ENCODE measurements around the gene CELF5.

DNA sequence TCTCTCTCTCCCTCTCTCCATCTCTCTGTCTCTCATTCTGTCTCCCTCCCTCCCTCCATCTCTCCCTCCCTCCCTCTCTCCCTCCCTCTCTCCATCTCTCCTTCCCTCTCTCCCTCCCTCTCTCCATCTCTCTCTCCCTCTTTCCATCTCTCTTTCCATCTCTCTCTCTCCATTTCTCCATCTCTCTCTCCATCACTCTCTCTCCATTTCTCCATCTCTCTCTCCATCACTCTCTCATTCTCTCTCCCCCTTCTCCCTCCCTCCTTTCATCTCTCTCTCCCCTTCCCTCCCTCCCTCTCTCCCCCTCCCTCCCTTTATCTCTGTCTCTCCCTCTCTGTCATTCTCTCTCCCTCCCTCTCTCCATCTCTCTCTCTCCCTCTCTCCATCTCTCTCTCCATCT, 86.2 kb downstream of the CELF5 start:
- TF ChIP-seq, protein P1, sequence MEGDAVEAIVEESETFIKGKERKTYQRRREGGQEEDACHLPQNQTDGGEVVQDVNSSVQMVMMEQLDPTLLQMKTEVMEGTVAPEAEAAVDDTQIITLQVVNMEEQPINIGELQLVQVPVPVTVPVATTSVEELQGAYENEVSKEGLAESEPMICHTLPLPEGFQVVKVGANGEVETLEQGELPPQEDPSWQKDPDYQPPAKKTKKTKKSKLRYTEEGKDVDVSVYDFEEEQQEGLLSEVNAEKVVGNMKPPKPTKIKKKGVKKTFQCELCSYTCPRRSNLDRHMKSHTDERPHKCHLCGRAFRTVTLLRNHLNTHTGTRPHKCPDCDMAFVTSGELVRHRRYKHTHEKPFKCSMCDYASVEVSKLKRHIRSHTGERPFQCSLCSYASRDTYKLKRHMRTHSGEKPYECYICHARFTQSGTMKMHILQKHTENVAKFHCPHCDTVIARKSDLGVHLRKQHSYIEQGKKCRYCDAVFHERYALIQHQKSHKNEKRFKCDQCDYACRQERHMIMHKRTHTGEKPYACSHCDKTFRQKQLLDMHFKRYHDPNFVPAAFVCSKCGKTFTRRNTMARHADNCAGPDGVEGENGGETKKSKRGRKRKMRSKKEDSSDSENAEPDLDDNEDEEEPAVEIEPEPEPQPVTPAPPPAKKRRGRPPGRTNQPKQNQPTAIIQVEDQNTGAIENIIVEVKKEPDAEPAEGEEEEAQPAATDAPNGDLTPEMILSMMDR (IDR thresholded peaks at IDR 0.05 in 8 of 11, conservative IDR thresholded peaks at IDR 0.05 in 3 of 11): no peak
- TF ChIP-seq POLR2A (IDR thresholded peaks at IDR 0.05): no peak
